H9 (cell line): ENCODE results near the gene CCDC30. TPM values are rescaled to one million over a fixed set of nuclear protein-coding genes. Genes with fewer than 3 reads are reported as not detected.

Source experiments
- DNase-seq: peaks from one replicate; pipeline ENCODE4 v3.0.0-alpha.2; 2017
- H2AFZ ChIP-seq: one replicate; pipeline ENCODE4 v1.6.1; 2013; ENCODE audit warnings: mild to moderate bottlenecking, low read length, control low read depth, moderate library complexity
- H2AK5ac ChIP-seq: 2 replicates; pipeline ENCODE4 v1.6.1; 2013; ENCODE audit warnings: low read length, control low read depth, mixed read lengths; ENCODE audit not compliant: insufficient read length
- H2BK120ac ChIP-seq: one replicate; pipeline ENCODE4 v1.6.1; 2013; ENCODE audit warnings: low read depth, mild to moderate bottlenecking, low read length, control low read depth, inconsistent platforms; ENCODE audit not compliant: poor library complexity, severe bottlenecking
- H2BK12ac ChIP-seq: 2 replicates; pipeline ENCODE4 v1.6.1; 2013; ENCODE audit warnings: low read length, control low read depth, mixed read lengths, low read depth; ENCODE audit not compliant: insufficient read length
- H2BK15ac ChIP-seq: 2 replicates; pipeline ENCODE4 v1.6.1; 2013; ENCODE audit warnings: low read depth, low read length, control low read depth
- H2BK20ac ChIP-seq: one replicate; pipeline ENCODE4 v1.6.1; 2013; ENCODE audit warnings: low read depth, mild to moderate bottlenecking, low read length, control low read depth, inconsistent platforms; ENCODE audit not compliant: poor library complexity, severe bottlenecking
- H2BK5ac ChIP-seq: 2 replicates; pipeline ENCODE4 v1.6.1; 2013; ENCODE audit warnings: low read length, control low read depth, mixed read lengths; ENCODE audit not compliant: insufficient read length
- H3K14ac ChIP-seq: 2 replicates; pipeline ENCODE4 v1.6.1; 2013; ENCODE audit warnings: low read length, control low read depth; ENCODE audit not compliant: insufficient read depth
- H3K18ac ChIP-seq: 2 replicates; pipeline ENCODE4 v1.6.1; 2013; ENCODE audit warnings: low read depth, mild to moderate bottlenecking, mixed read lengths, low read length, control low read depth; ENCODE audit not compliant: insufficient read length
- H3K23ac ChIP-seq: 2 replicates; pipeline ENCODE4 v1.6.1; 2013; ENCODE audit warnings: low read length, control low read depth, mixed read lengths, low read depth; ENCODE audit not compliant: insufficient read length
- H3K23me2 ChIP-seq: 2 replicates; pipeline ENCODE4 v1.6.1; 2013; ENCODE audit warnings: low read depth, mild to moderate bottlenecking, mixed read lengths, low read length, control low read depth; ENCODE audit not compliant: insufficient read length, poor library complexity, severe bottlenecking
- H3K27ac ChIP-seq: 2 replicates; pipeline ENCODE4 v1.5.1; 2013; ENCODE audit warnings: low read length, control low read depth, mixed read lengths, low read depth; ENCODE audit not compliant: insufficient read length
- H3K27me3 ChIP-seq: 2 replicates; pipeline ENCODE4 v1.6.1; 2013; ENCODE audit warnings: low read length, control low read depth, inconsistent platforms; ENCODE audit not compliant: insufficient read depth
- H3K4ac ChIP-seq: 2 replicates; pipeline ENCODE4 v1.6.1; 2013; ENCODE audit warnings: low read depth, mild to moderate bottlenecking, control low read depth, inconsistent platforms, low read length, moderate library complexity
- H3K4me1 ChIP-seq: 2 replicates; pipeline ENCODE4 v1.6.1; 2013; ENCODE audit warnings: low read length, control low read depth, inconsistent platforms; ENCODE audit not compliant: insufficient read depth
- H3K4me2 ChIP-seq: 2 replicates; pipeline ENCODE4 v1.6.1; 2013; ENCODE audit warnings: low read length, control low read depth, mixed read lengths; ENCODE audit not compliant: insufficient read length, insufficient read depth
- H3K56ac ChIP-seq: 2 replicates; pipeline ENCODE4 v1.6.1; 2013; ENCODE audit warnings: low read depth, mild to moderate bottlenecking, mixed read lengths, low read length, control low read depth; ENCODE audit not compliant: insufficient read length
- H3K79me1 ChIP-seq: 2 replicates; pipeline ENCODE4 v1.6.1; 2013; ENCODE audit warnings: low read depth, mild to moderate bottlenecking, moderate library complexity, low read length, control low read depth, inconsistent platforms; ENCODE audit not compliant: insufficient read depth, poor library complexity, severe bottlenecking
- H3K79me2 ChIP-seq: 2 replicates; pipeline ENCODE4 v1.6.1; 2013; ENCODE audit warnings: low read length, control low read depth, inconsistent platforms; ENCODE audit not compliant: insufficient read depth
- H3K9ac ChIP-seq: 2 replicates; pipeline ENCODE4 v1.6.1; 2013; ENCODE audit warnings: low read length, control low read depth, mixed read lengths; ENCODE audit not compliant: insufficient read length; ENCODE audit errors: extremely low read depth
- H3K9me3 ChIP-seq: one replicate; pipeline ENCODE4 v1.6.1; 2013; ENCODE audit warnings: low read depth, low read length, inconsistent platforms; ENCODE audit not compliant: control insufficient read depth
- H3T11ph ChIP-seq: one replicate; pipeline ENCODE4 v1.6.1; 2013; ENCODE audit warnings: mild to moderate bottlenecking, low read length, control low read depth, inconsistent platforms
- H4K20me1 ChIP-seq: one replicate; pipeline ENCODE4 v1.6.1; 2013; ENCODE audit not compliant: control insufficient read depth, insufficient read length, insufficient read depth
- H4K5ac ChIP-seq: 2 replicates; pipeline ENCODE4 v1.6.1; 2013; ENCODE audit warnings: low read depth, mild to moderate bottlenecking, mixed read lengths, low read length, control low read depth; ENCODE audit not compliant: insufficient read length
- H4K8ac ChIP-seq: replicated peaks from 2 replicates; pipeline ENCODE4 v1.6.1; 2013; ENCODE audit warnings: low read length, control low read depth, mixed read lengths, low read depth; ENCODE audit not compliant: insufficient read length
- H4K91ac ChIP-seq: 2 replicates; pipeline ENCODE4 v1.6.1; 2013; ENCODE audit warnings: low read depth, mild to moderate bottlenecking, moderate library complexity, mixed read lengths, low read length, control low read depth; ENCODE audit not compliant: insufficient read length
- H3K27ac Mint-ChIP-seq, 3 experiments: 2 replicates in 2 of 3; 3 replicates in 1 of 3; pipeline ENCODE4 v1.8.0; 2020 to 2021; ENCODE audit warnings: mixed read lengths in 3 of 3, mild to moderate bottlenecking in 1 of 3, moderate library complexity in 1 of 3
- H3K27me3 Mint-ChIP-seq: 2 replicates; pipeline ENCODE4 v1.8.0; 2021; ENCODE audit warnings: low read depth, mild to moderate bottlenecking, moderate library complexity, mixed read lengths
- H3K36me3 Mint-ChIP-seq, 3 experiments: 2 replicates in 2 of 3; 3 replicates in 1 of 3; pipeline ENCODE4 v1.8.0; 2020 to 2021; ENCODE audit warnings: low read depth in 3 of 3, mixed read lengths in 3 of 3; ENCODE audit not compliant: insufficient read depth in 1 of 3
- H3K4me1 Mint-ChIP-seq, 2 experiments: 2 replicates each; pipeline ENCODE4 v1.8.0; 2020; ENCODE audit warnings: mixed read lengths in 2 of 2
- H3K4me3 Mint-ChIP-seq, 2 experiments: 2 replicates in 1 of 2; 3 replicates in 1 of 2; pipeline ENCODE4 v1.8.0; 2020 to 2021; ENCODE audit warnings: mild to moderate bottlenecking in 2 of 2, mixed read lengths in 2 of 2, moderate library complexity in 1 of 2
- H3K9me3 Mint-ChIP-seq, 2 experiments: 2 replicates in 1 of 2; 3 replicates in 1 of 2; pipeline ENCODE4 v1.8.0; 2020; ENCODE audit warnings: mild to moderate bottlenecking in 2 of 2, mixed read lengths in 2 of 2, moderate library complexity in 1 of 2
- CTCF ChIP-seq: fragments of 200-600 bp; sonication (generic); conservative IDR thresholded peaks from 3 replicates; pipeline ENCODE4 v1.8.0; 2021; ENCODE audit warnings: antibody characterized with exemption, mild to moderate bottlenecking
- WGBS: extraction: QIAGEN DNeasy Blood & Tissue Kit; methylation state at CpG from one replicate; pipeline ENCODE4 v1.1.7; 2013; ENCODE audit warnings: missing lambda C conversion rate, low lambda C conversion rate, mixed read lengths; ENCODE audit not compliant: insufficient read length; ENCODE audit errors: extremely low coverage; 5-methylcytosine and 5-hydroxymethylcytosine counted together
- total RNA-seq: library from RNA; stranded (reverse); gene quantifications from 2 replicates; pipeline ENCODE4 v1.2.1, GENCODE V29; 2021

The CCDC30 gene
- total RNA-seq, 1 experiment from 2014 or later, result 1.8 TPM

- Mint-ChIP-seq H3K36me3 (peaks cover 0 to 10% (median 8%) of the 10 kb centered on the region in 3 experiments; a peak in 6 of 7 replicates), H3K27ac (no peak overlapping the region), H3K27me3 (no peaks in the 10 kb centered on the region; the same call in 1 of the 2 replicates), H3K9me3 (peaks cover 24 to 30% of the 10 kb centered on the region in 2 experiments), H3K4me3 (no peak overlapping the region), H3K4me1 (peaks cover 10 to 11% of the 10 kb centered on the region in 2 experiments)
- no peak for DNase-seq
- H3K79me2 ChIP-seq, result no peaks in the 10 kb centered on the region
- no peak overlapping the region for H3K27ac ChIP-seq
- no peak overlapping the region for H3K4me2 ChIP-seq
- no peak overlapping the region for H4K8ac ChIP-seq
- no CpG with 5 or more reads among the region's 3 CpGs for WGBS
- no peaks in the 10 kb centered on the region for H3K23me2 ChIP-seq
- H3K9ac ChIP-seq, result no peak overlapping the region
- H3T11ph ChIP-seq, result no peak overlapping the region
- H3K9me3 ChIP-seq, result no peaks in the 10 kb centered on the region
- H3K18ac ChIP-seq, result no peak overlapping the region
- peaks cover 2% of the 10 kb centered on the region; the same call in 1 of the 2 replicates for H3K4me1 ChIP-seq
- no peak for TF ChIP-seq CTCF
- H4K91ac ChIP-seq, result no peak overlapping the region
- no peak overlapping the region for H2AFZ ChIP-seq
- no peaks in the 10 kb centered on the region for H4K20me1 ChIP-seq
- no peak overlapping the region for H4K5ac ChIP-seq
- H2BK120ac ChIP-seq, result no peak overlapping the region
- H3K4ac ChIP-seq, result no peak overlapping the region
- H3K56ac ChIP-seq, result no peak overlapping the region
- no peak overlapping the region for H2BK5ac ChIP-seq
- no peak overlapping the region for H3K14ac ChIP-seq
- no peak overlapping the region for H2BK20ac ChIP-seq
- H2BK12ac ChIP-seq, result no peak overlapping the region
- no peak overlapping the region for H2AK5ac ChIP-seq
- H2BK15ac ChIP-seq, result no peak overlapping the region
- H3K23ac ChIP-seq, result no peak overlapping the region
- H3K79me1 ChIP-seq, result no peaks in the 10 kb centered on the region
- H3K27me3 ChIP-seq, result no peaks in the 10 kb centered on the region
Observed at GRCh38 chr1:42523171-42523570, 60.1 kb downstream of the CCDC30 start.
